H1 (cell line): ENCODE measurements around the gene WWC2. TPM values are rescaled to one million over a fixed set of nuclear protein-coding genes. Genes with fewer than 3 reads are reported as not detected.

Experiments
- CTCF ChIA-PET: fragments of 300-600 bp; sonication (Branson Sonifier 250); formaldehyde crosslinking; loops from one replicate; lab custom pipeline; 2021; ENCODE audit not compliant: partially characterized antibody; lab: Charles Lee
- POLR2A ChIA-PET: fragments of 300-600 bp; sonication (Branson Sonifier 250); formaldehyde crosslinking; loops from one replicate; lab custom pipeline; 2021; ENCODE audit warnings: inconsistent platforms; ENCODE audit not compliant: partially characterized antibody; lab: Charles Lee
- DNase-seq, 2 experiments: peaks; one replicate each; pipeline versions ENCODE4 v3.0.0 to v3.0.0-alpha.2; 2010 to 2022; ENCODE audit warnings: low spot score in 2 of 2, low read depth in 1 of 2, mixed read lengths in 1 of 2
- FAIRE-seq: peaks from 2 replicates; lab custom pipeline; 2011; peaks lifted over from hg19 to GRCh38; lab: Jason Lieb, UNC
- H2AFZ ChIP-seq: 2 replicates; pipeline ENCODE4 v1.8.1; 2012; ENCODE audit warnings: low read length, inconsistent platforms
- H2AK5ac ChIP-seq: 2 replicates; pipeline ENCODE4 v1.6.1; 2013; ENCODE audit warnings: low read depth, low read length
- H2BK120ac ChIP-seq: replicated peaks from 2 replicates; pipeline ENCODE3; 2013; ENCODE audit warnings: low read depth, low read length, inconsistent platforms
- H2BK12ac ChIP-seq: 2 replicates; pipeline ENCODE4 v1.6.1; 2013; ENCODE audit warnings: low read depth, low read length
- H2BK15ac ChIP-seq: 2 replicates; pipeline ENCODE4 v1.6.1; 2013; ENCODE audit warnings: low read length
- H2BK20ac ChIP-seq: 2 replicates; pipeline ENCODE4 v1.6.1; 2013; ENCODE audit warnings: low read length
- H2BK5ac ChIP-seq: 2 replicates; pipeline ENCODE4 v1.6.1; 2013; ENCODE audit warnings: low read depth, low read length
- H3K14ac ChIP-seq: 2 replicates; pipeline ENCODE4 v1.6.1; 2013; ENCODE audit warnings: inconsistent platforms; ENCODE audit not compliant: insufficient read length
- H3K18ac ChIP-seq: 2 replicates; pipeline ENCODE4 v1.6.1; 2013; ENCODE audit warnings: low read length; ENCODE audit errors: extremely low read depth
- H3K23ac ChIP-seq: 2 replicates; pipeline ENCODE4 v1.6.1; 2013; ENCODE audit warnings: inconsistent platforms; ENCODE audit not compliant: insufficient read length
- H3K23me2 ChIP-seq: 2 replicates; pipeline ENCODE4 v1.6.1; 2013; ENCODE audit warnings: low read depth, low read length
- H3K27ac ChIP-seq: 2 replicates; pipeline ENCODE4 v1.6.1; 2011; ENCODE audit warnings: low read depth, low read length, inconsistent platforms
- H3K27me3 ChIP-seq, 4 experiments: replicated peaks in 1 of 4; 1 replicate in 1 of 4; 2 replicates in 3 of 4; pipeline versions ENCODE4 v1.6.1 to v1.8.1; 2011 to 2013; ENCODE audit warnings: low read length in 3 of 4, mild to moderate bottlenecking in 3 of 4, inconsistent platforms in 2 of 4, mixed read lengths in 2 of 4, moderate library complexity in 1 of 4; ENCODE audit not compliant: control insufficient read depth in 3 of 4, insufficient read depth in 3 of 4; ENCODE audit errors: extremely low read depth in 1 of 4
- H3K36me3 ChIP-seq, 4 experiments: 2 replicates each; pipeline versions ENCODE4 v1.6.1 to v1.8.1; 2011 to 2013; ENCODE audit warnings: mild to moderate bottlenecking in 4 of 4, low read length in 3 of 4, moderate library complexity in 2 of 4, control low read depth in 1 of 4, inconsistent platforms in 1 of 4; ENCODE audit not compliant: insufficient read depth in 4 of 4, control insufficient read depth in 2 of 4
- H3K4ac ChIP-seq: replicated peaks from 2 replicates; pipeline ENCODE3; 2013; ENCODE audit warnings: low read length, low read depth, mixed read lengths, inconsistent platforms; ENCODE audit not compliant: insufficient read length
- H3K4me1 ChIP-seq, 4 experiments: replicated peaks in 1 of 4; 1 replicate in 1 of 4; 2 replicates in 3 of 4; pipeline versions ENCODE4 v1.6.1 to v1.8.1; 2011 to 2013; ENCODE audit warnings: low read length in 3 of 4, inconsistent platforms in 2 of 4, mixed read lengths in 1 of 4; ENCODE audit not compliant: insufficient read depth in 4 of 4, control insufficient read depth in 3 of 4
- H3K4me2 ChIP-seq, 2 experiments: 2 replicates each; pipeline versions ENCODE4 v1.6.1 to v1.8.1; 2011 to 2013; ENCODE audit warnings: low read depth in 2 of 2, low read length in 2 of 2, control low read depth in 1 of 2, inconsistent platforms in 1 of 2, mild to moderate bottlenecking in 1 of 2; ENCODE audit not compliant: insufficient read depth in 1 of 2
- H3K4me3 ChIP-seq, 4 experiments: fragments of 200-600, 300-600 bp in 1 of 4; sonication (generic), shearing (Covaris generic), sonication (Bioruptor Twin) in 1 of 4; 2 replicates each; pipeline versions ENCODE4 v1.5.1 to v1.8.1; 2011 to 2016; ENCODE audit warnings: low read length in 4 of 4, low read depth in 3 of 4, control low read depth in 2 of 4, inconsistent platforms in 2 of 4, mild to moderate bottlenecking in 2 of 4, mixed read lengths in 1 of 4, moderate library complexity in 1 of 4; ENCODE audit not compliant: insufficient read depth in 2 of 4; ENCODE audit errors: extremely low read depth in 1 of 4
- H3K56ac ChIP-seq: replicated peaks from 2 replicates; pipeline ENCODE3; 2013; ENCODE audit warnings: low read depth, mild to moderate bottlenecking, mixed read lengths, low read length, inconsistent platforms; ENCODE audit not compliant: insufficient read length
- H3K79me1 ChIP-seq: 2 replicates; pipeline ENCODE4 v1.6.1; 2013; ENCODE audit warnings: low read depth, low read length, control low read depth
- H3K79me2 ChIP-seq, 2 experiments: 2 replicates each; pipeline versions ENCODE4 v1.6.1 to v1.8.1; 2012 to 2013; ENCODE audit warnings: low read length in 2 of 2, mild to moderate bottlenecking in 2 of 2, inconsistent platforms in 1 of 2; ENCODE audit not compliant: insufficient read depth in 2 of 2, control insufficient read depth in 1 of 2
- H3K9ac ChIP-seq, 4 experiments: replicated peaks in 1 of 4; 1 replicate in 1 of 4; 2 replicates in 3 of 4; pipeline versions ENCODE4 v1.6.1 to v1.8.1; 2011 to 2013; ENCODE audit warnings: low read depth in 3 of 4, low read length in 3 of 4, control low read depth in 2 of 4, mild to moderate bottlenecking in 2 of 4, moderate library complexity in 2 of 4, inconsistent platforms in 1 of 4; ENCODE audit errors: extremely low read depth in 1 of 4
- H3K9me3 ChIP-seq, 2 experiments: 2 replicates each; pipeline versions ENCODE4 v1.6.1 to v1.8.1; 2012 to 2013; ENCODE audit warnings: mild to moderate bottlenecking in 2 of 2, moderate library complexity in 2 of 2, control low read depth in 1 of 2, inconsistent platforms in 1 of 2, low read depth in 1 of 2, low read length in 1 of 2, mixed read lengths in 1 of 2; ENCODE audit not compliant: insufficient read depth in 2 of 2
- H4K20me1 ChIP-seq, 2 experiments: replicated peaks in 1 of 2; 2 replicates each; pipeline versions ENCODE3 to v1.8.1; 2011 to 2013; ENCODE audit warnings: inconsistent platforms in 2 of 2, low read length in 2 of 2, mild to moderate bottlenecking in 1 of 2; ENCODE audit not compliant: insufficient read depth in 2 of 2, control insufficient read depth in 1 of 2
- H4K5ac ChIP-seq: 2 replicates; pipeline ENCODE4 v1.6.1; 2013; ENCODE audit warnings: low read length, low read depth, mixed read lengths, inconsistent platforms; ENCODE audit not compliant: insufficient read length
- H4K8ac ChIP-seq: 2 replicates; pipeline ENCODE4 v1.8.0; 2013; ENCODE audit warnings: mild to moderate bottlenecking, moderate library complexity, low read length, inconsistent platforms; ENCODE audit not compliant: insufficient read depth; ENCODE audit errors: extremely low read depth
- H4K91ac ChIP-seq: replicated peaks from 2 replicates; pipeline ENCODE3; 2013; ENCODE audit warnings: low read length, mixed read lengths, inconsistent platforms; ENCODE audit not compliant: insufficient read length
- WGBS, 2 experiments: shearing (Covaris generic) in 1 of 2; methylation state at CpG; one replicate each; pipeline versions ENCODE4 v1.1.6 to v1.1.7; 2013 to 2015; ENCODE audit warnings: low lambda C conversion rate in 2 of 2, mixed read lengths in 2 of 2, inconsistent platforms in 1 of 2, low coverage in 1 of 2, missing lambda C conversion rate in 1 of 2; ENCODE audit not compliant: insufficient replicate concordance in 2 of 2, insufficient coverage in 1 of 2, insufficient read length in 1 of 2; ENCODE audit errors: extremely low coverage in 1 of 2, missing lambda C conversion rate in 1 of 2; 5-methylcytosine and 5-hydroxymethylcytosine counted together
- polyA plus RNA-seq, 7 experiments: library from polyadenylated mRNA; depleted of rRNA in 3 of 7; stranded (reverse) in 5 of 7; unstranded in 2 of 7; fragments of >200 nt in 5 of 7; fragments of 200-250 nt in 2 of 7; gene quantifications; 1 replicate in 5 of 7; 2 replicates in 1 of 7; 4 replicates in 1 of 7; pipeline versions ENCODE4 v1.2.1 to v1.2.3, GENCODE V29; 2011 to 2013; ENCODE audit warnings: missing spikeins in 2 of 7, mixed read lengths in 2 of 7
- total RNA-seq: library from RNA; stranded (reverse); fragmentation: NEBNext Ultra II Directional; extraction: Animal tissue kit (Norgen Biotek cat#: 25700); gene quantifications from 2 replicates; pipeline ENCODE4 v1.2.1, GENCODE V29; 2021
- TF ChIP-seq, protein P1 (sequence below): IDR thresholded peaks from 2 replicates; pipeline ENCODE4 v1.6.1; 2011; ENCODE audit warnings: low read depth, mild to moderate bottlenecking, low read length; ENCODE audit not compliant: insufficient read depth

The WWC2 gene
- total and polyA plus RNA-seq, 2 of the 8 experiments (the other 6 are each of a cell fraction or from before 2014, with no cell fraction given) = 17.6 to 135 TPM

DNA sequence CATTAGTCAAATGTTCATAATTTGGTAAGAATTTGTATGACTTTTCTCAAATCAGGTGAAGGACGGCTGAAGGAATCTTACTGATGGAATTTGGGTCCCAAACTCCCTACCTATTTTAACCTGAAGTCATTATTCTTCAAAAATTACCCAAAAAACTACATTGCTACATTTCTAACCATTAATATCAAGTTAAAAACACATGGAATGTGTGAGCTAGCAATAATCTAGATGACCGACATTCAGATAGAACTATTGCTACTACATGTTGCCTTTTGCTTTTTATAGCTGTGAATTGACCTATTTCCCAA is 25.3 kb upstream of the WWC2 start:
- POLR2A ChIA-PET = interaction anchor here (0.9 to 3.9 kb wide), 3 partner anchors 21 to 189 kb away, joined by 3 to 41 read pairs (median 4); partner anchors contain the start of gene WWC2
- 21% methylated on average over 2 of the region's 2 CpGs; no CpG with 5 or more reads in 1 of the 2 experiments for WGBS, 2 experiments
- no peak overlapping the region for H3K4me2 ChIP-seq
- peaks cover 3 to 14% (median 7%) of the 10 kb centered on the region in 4 experiments; a peak in 5 of 7 replicates for H3K4me1 ChIP-seq
- H2BK120ac ChIP-seq = no peak overlapping the region
- TF ChIP-seq, protein P1, sequence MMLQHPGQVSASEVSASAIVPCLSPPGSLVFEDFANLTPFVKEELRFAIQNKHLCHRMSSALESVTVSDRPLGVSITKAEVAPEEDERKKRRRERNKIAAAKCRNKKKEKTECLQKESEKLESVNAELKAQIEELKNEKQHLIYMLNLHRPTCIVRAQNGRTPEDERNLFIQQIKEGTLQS = no peak
- H3K36me3 ChIP-seq = no peaks in the 10 kb centered on the region
- H2AFZ ChIP-seq = no peak overlapping the region
- H3K23me2 ChIP-seq = no peaks in the 10 kb centered on the region
- no peak overlapping the region for H2BK15ac ChIP-seq
- CTCF ChIA-PET = interaction anchor here (0.7 to 6.1 kb wide), 40 partner anchors 9 to 291 kb away, joined by 3 to 113 read pairs (median 4); partner anchors contain the start of gene WWC2
- H3K27ac ChIP-seq = no peak overlapping the region
- 0 out of 4 replicates have a peak, but pooled peaks cover 0 to 3% of the 10 kb centered on the region in 2 experiments for H3K9me3 ChIP-seq
- H3K9ac ChIP-seq = no peak overlapping the region
- DNase-seq = no peak
- H4K91ac ChIP-seq = no peak overlapping the region
- no peak overlapping the region for H3K14ac ChIP-seq
- H4K8ac ChIP-seq = no peak overlapping the region
- H3K23ac ChIP-seq = no peak overlapping the region
- H3K18ac ChIP-seq = no peak overlapping the region
- no peak overlapping the region for H3K4me3 ChIP-seq
- no peak overlapping the region for H2BK5ac ChIP-seq
- FAIRE-seq = no peak
- H4K5ac ChIP-seq = no peak overlapping the region
- no peak overlapping the region for H3K56ac ChIP-seq
- H2BK20ac ChIP-seq = no peak overlapping the region
- H2BK12ac ChIP-seq = no peak overlapping the region
- no peaks in the 10 kb centered on the region for H3K79me1 ChIP-seq
- H2AK5ac ChIP-seq = no peak overlapping the region
- no peak overlapping the region for H3K4ac ChIP-seq
- H3K27me3 ChIP-seq = no peaks in the 10 kb centered on the region
- no peaks in the 10 kb centered on the region for H4K20me1 ChIP-seq
- H3K79me2 ChIP-seq = no peaks in the 10 kb centered on the region
